ENCODE data around the gene APOA4. TPM values are rescaled to one million over a fixed set of nuclear protein-coding genes. Genes with fewer than 3 reads are reported as not detected.
A peak's percentile ranks its signal among the peaks of the same experiment; 100 is the strongest.

APOA4 gene
- total and polyA plus RNA-seq, 2 of the 13 experiments (the other 11 are each of a cell fraction or from before 2014, with no cell fraction given): 3.8 to 7.2 TPM

DNA sequence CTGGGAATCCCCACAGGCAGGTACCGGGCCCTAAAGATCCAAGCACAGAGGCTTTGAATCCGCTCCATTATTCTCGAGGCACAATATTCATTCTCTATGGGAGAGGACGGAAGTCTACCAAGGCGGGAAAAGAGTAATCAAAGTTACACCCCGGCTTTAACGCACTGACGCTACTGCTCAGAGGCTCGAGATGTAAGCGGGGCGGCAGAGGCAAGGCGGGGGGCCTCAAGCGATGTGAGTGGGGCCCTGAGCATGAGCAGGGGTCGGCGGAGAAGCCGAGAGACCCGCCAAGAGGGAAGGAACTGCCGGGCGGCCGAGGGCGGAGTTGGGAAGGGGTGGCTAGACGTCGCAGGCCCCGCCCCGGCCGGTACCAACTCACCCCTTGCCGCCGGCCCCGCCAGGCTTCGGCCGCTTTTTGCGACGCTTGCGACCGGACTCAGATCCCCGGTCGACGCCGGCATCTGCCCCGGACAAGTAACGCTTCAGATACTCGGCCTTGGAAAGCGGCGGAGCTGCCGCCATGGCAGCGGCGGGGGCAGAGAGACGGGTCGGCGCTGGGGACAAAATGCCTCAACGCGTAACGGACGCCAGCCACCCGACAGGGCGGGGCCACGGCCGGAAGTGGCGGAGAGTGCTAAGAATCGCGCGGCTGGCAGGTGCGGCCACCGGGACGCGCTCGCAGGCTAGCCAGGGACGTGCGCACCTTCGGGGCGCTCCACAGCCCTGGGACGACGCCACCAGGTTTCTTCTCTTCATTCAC, 50.5 kb downstream of the APOA4 start, which contains the start of gene BUD13 (continued):
- TF ChIP-seq EZH2 (conservative IDR thresholded peaks at IDR 0.05; ENCODE audit: low read depth, low read length): no peak
- TF ChIP-seq ZNF44 (CRISPR knock-in tag; IDR thresholded peaks at IDR 0.05): peak; percentile 79; the same call in 1 of the 2 replicates
- no peak for TF ChIP-seq HMGA1 (CRISPR knock-in tag; conservative IDR thresholded peaks at IDR 0.05)
- TF ChIP-seq ZNF772 (CRISPR knock-in tag; IDR thresholded peaks at IDR 0.05): peak; percentile 98
- TF ChIP-seq, protein P1, sequence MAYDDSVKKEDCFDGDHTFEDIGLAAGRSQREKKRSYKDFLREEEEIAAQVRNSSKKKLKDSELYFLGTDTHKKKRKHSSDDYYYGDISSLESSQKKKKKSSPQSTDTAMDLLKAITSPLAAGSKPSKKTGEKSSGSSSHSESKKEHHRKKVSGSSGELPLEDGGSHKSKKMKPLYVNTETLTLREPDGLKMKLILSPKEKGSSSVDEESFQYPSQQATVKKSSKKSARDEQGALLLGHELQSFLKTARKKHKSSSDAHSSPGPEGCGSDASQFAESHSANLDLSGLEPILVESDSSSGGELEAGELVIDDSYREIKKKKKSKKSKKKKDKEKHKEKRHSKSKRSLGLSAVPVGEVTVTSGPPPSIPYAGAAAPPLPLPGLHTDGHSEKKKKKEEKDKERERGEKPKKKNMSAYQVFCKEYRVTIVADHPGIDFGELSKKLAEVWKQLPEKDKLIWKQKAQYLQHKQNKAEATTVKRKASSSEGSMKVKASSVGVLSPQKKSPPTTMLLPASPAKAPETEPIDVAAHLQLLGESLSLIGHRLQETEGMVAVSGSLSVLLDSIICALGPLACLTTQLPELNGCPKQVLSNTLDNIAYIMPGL (CRISPR knock-in tag; IDR thresholded peaks at IDR 0.05; ENCODE audit: borderline replicate concordance in 1 of 2, low read depth in 1 of 2): peak; percentile 84 to 91; a peak in 3 of 4 replicates
- TF ChIP-seq ZNF724P (CRISPR knock-in tag; IDR thresholded peaks at IDR 0.05; ENCODE audit: borderline replicate concordance): peak; percentile 86; the same call in 1 of the 2 replicates
- TF ChIP-seq, protein P2, sequence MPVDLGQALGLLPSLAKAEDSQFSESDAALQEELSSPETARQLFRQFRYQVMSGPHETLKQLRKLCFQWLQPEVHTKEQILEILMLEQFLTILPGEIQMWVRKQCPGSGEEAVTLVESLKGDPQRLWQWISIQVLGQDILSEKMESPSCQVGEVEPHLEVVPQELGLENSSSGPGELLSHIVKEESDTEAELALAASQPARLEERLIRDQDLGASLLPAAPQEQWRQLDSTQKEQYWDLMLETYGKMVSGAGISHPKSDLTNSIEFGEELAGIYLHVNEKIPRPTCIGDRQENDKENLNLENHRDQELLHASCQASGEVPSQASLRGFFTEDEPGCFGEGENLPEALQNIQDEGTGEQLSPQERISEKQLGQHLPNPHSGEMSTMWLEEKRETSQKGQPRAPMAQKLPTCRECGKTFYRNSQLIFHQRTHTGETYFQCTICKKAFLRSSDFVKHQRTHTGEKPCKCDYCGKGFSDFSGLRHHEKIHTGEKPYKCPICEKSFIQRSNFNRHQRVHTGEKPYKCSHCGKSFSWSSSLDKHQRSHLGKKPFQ (CRISPR knock-in tag; IDR thresholded peaks at IDR 0.05; ENCODE audit: insufficient replicate concordance): peak; percentile 51
- TF ChIP-seq ZNF879 (CRISPR knock-in tag; IDR thresholded peaks at IDR 0.05): no peak
- no peak for TF ChIP-seq ZNF644 (CRISPR knock-in tag; IDR thresholded peaks at IDR 0.05; ENCODE audit: low read depth)
- peak; percentile 60; the same call in 1 of the 2 replicates for TF ChIP-seq ZNF792 (CRISPR knock-in tag; IDR thresholded peaks at IDR 0.05)
- TF ChIP-seq, protein P3, sequence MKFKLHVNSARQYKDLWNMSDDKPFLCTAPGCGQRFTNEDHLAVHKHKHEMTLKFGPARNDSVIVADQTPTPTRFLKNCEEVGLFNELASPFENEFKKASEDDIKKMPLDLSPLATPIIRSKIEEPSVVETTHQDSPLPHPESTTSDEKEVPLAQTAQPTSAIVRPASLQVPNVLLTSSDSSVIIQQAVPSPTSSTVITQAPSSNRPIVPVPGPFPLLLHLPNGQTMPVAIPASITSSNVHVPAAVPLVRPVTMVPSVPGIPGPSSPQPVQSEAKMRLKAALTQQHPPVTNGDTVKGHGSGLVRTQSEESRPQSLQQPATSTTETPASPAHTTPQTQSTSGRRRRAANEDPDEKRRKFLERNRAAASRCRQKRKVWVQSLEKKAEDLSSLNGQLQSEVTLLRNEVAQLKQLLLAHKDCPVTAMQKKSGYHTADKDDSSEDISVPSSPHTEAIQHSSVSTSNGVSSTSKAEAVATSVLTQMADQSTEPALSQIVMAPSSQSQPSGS (CRISPR knock-in tag; IDR thresholded peaks at IDR 0.05): peak; percentile 82
- TF ChIP-seq XBP1 (CRISPR knock-in tag; IDR thresholded peaks at IDR 0.05): peak; percentile 78; the same call in 1 of the 2 replicates
- 0 out of 2 replicates have a peak, but pooled peaks have one; percentile 27 for TF ChIP-seq ZNF234 (CRISPR knock-in tag; conservative IDR thresholded peaks at IDR 0.05)
- peak; percentile 96 for TF ChIP-seq PHF8 (CRISPR knock-in tag; IDR thresholded peaks at IDR 0.05)
- TF ChIP-seq ZKSCAN1 (IDR thresholded peaks at IDR 0.05; ENCODE audit: low read length): no peak
- peak; percentile 56; the same call in 1 of the 2 replicates for TF ChIP-seq RFX1 (IDR thresholded peaks at IDR 0.05)
- TF ChIP-seq ZNF138 (CRISPR knock-in tag; IDR thresholded peaks at IDR 0.05; ENCODE audit: low read depth): peak; percentile 93
- TF ChIP-seq, protein P4, sequence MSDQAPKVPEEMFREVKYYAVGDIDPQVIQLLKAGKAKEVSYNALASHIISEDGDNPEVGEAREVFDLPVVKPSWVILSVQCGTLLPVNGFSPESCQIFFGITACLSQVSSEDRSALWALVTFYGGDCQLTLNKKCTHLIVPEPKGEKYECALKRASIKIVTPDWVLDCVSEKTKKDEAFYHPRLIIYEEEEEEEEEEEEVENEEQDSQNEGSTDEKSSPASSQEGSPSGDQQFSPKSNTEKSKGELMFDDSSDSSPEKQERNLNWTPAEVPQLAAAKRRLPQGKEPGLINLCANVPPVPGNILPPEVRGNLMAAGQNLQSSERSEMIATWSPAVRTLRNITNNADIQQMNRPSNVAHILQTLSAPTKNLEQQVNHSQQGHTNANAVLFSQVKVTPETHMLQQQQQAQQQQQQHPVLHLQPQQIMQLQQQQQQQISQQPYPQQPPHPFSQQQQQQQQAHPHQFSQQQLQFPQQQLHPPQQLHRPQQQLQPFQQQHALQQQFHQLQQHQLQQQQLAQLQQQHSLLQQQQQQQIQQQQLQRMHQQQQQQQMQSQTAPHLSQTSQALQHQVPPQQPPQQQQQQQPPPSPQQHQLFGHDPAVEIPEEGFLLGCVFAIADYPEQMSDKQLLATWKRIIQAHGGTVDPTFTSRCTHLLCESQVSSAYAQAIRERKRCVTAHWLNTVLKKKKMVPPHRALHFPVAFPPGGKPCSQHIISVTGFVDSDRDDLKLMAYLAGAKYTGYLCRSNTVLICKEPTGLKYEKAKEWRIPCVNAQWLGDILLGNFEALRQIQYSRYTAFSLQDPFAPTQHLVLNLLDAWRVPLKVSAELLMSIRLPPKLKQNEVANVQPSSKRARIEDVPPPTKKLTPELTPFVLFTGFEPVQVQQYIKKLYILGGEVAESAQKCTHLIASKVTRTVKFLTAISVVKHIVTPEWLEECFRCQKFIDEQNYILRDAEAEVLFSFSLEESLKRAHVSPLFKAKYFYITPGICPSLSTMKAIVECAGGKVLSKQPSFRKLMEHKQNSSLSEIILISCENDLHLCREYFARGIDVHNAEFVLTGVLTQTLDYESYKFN (CRISPR knock-in tag; conservative IDR thresholded peaks at IDR 0.05): peak; percentile 53; the same call in 1 of the 2 replicates
- TF ChIP-seq BCL6 (CRISPR knock-in tag; IDR thresholded peaks at IDR 0.05): peak; percentile 42
- TF ChIP-seq RXRA (CRISPR knock-in tag; IDR thresholded peaks at IDR 0.05): peak; percentile 73
- TF ChIP-seq, protein P5, sequence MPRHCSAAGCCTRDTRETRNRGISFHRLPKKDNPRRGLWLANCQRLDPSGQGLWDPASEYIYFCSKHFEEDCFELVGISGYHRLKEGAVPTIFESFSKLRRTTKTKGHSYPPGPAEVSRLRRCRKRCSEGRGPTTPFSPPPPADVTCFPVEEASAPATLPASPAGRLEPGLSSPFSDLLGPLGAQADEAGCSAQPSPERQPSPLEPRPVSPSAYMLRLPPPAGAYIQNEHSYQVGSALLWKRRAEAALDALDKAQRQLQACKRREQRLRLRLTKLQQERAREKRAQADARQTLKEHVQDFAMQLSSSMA (CRISPR knock-in tag; IDR thresholded peaks at IDR 0.05): 0 out of 2 replicates have a peak, but pooled peaks have one; percentile 63

Data from HepG2 (cell line).